Measurements from ENCODE around the gene CACNA1B.

DNA sequence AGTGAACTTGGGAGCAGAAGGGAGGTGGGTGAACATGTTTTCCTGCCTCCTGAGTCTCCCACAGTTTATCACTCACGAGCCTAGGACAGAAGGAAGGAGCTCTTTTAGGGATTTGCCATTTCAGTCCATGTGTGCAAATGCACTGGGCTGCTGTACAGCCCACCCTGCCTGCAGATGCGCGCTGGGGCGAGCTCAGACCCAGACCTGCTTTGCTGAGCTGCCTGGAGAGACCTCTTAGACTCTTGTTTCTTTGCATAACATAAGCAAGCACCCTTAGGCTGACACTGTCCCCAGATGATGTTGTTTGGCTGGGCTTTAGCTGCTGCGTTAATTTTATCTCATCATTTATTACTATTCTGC lies 199.0 kb downstream of the CACNA1B start:
- TF ChIP-seq EZH2 (optimal IDR thresholded peaks at IDR 0.05; ENCODE audit: low read depth, low read length), result no peak
- TF ChIP-seq, protein P1, sequence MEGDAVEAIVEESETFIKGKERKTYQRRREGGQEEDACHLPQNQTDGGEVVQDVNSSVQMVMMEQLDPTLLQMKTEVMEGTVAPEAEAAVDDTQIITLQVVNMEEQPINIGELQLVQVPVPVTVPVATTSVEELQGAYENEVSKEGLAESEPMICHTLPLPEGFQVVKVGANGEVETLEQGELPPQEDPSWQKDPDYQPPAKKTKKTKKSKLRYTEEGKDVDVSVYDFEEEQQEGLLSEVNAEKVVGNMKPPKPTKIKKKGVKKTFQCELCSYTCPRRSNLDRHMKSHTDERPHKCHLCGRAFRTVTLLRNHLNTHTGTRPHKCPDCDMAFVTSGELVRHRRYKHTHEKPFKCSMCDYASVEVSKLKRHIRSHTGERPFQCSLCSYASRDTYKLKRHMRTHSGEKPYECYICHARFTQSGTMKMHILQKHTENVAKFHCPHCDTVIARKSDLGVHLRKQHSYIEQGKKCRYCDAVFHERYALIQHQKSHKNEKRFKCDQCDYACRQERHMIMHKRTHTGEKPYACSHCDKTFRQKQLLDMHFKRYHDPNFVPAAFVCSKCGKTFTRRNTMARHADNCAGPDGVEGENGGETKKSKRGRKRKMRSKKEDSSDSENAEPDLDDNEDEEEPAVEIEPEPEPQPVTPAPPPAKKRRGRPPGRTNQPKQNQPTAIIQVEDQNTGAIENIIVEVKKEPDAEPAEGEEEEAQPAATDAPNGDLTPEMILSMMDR (IDR thresholded peaks at IDR 0.05; ENCODE audit: low read length), result no peak
